HG03039 (cell line): ENCODE results near the gene NFKBIA.
A peak's percentile ranks its signal among the peaks of the same experiment; 100 is the strongest.
"Not testable (repeated sequence)": the region's sequence is repeated elsewhere in the genome, so short reads cannot be mapped to it uniquely, and the experiment has no call there.

ENCODE experiments used
- ATAC-seq: cut with Tn5 transposase; IDR thresholded peaks from one replicate; pipeline ENCODE4 v1.9.1; 2021; ENCODE audit warnings: mild to moderate bottlenecking, moderate library complexity; ENCODE audit not compliant: unreplicated experiment

The NFKBIA gene

DNA sequence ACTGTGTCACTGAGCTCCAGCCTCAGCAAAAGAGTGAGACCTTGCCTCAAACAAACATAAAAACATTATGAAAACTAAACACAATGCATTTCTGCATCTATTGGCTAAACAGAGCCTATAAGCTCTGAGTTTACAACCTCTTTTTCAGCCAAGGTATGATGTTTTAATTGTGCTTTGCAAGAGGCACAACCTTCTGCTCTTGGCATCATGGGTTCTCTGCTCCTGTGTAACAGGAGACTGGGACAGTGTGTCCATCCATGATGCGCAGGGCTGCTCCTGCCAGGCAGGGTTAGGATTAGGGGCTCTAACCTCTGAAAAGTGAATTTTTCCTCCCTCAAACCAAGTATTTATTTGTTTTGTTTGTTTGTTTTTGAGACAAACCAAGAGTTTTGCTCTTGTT is 5.0 kb upstream of the NFKBIA start:
- no peak for ATAC-seq

DNA sequence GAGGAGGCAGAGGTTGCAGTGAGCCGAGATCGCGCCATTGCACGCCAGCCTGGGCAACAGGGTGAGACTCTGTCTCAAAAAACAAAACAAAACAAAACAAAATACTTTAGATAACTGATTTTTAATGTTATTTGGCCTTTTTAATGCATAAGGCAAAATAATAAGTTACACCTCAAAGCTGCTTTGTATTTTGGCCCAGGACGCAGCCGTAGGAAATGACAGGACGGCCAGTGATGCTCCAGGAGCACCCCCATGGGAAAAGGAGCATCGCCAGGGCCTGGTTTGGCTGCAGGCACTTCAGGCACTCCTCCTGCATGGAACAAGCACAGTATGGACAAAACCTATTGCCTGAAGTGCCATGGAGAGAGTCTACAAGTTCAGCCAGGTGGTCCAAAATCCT is 3.5 kb upstream of the NFKBIA start:
- no peak for ATAC-seq

- no peak for ATAC-seq
Observed at GRCh38 chr14:35407306-35407630, 2.7 kb upstream of the NFKBIA start.

DNA sequence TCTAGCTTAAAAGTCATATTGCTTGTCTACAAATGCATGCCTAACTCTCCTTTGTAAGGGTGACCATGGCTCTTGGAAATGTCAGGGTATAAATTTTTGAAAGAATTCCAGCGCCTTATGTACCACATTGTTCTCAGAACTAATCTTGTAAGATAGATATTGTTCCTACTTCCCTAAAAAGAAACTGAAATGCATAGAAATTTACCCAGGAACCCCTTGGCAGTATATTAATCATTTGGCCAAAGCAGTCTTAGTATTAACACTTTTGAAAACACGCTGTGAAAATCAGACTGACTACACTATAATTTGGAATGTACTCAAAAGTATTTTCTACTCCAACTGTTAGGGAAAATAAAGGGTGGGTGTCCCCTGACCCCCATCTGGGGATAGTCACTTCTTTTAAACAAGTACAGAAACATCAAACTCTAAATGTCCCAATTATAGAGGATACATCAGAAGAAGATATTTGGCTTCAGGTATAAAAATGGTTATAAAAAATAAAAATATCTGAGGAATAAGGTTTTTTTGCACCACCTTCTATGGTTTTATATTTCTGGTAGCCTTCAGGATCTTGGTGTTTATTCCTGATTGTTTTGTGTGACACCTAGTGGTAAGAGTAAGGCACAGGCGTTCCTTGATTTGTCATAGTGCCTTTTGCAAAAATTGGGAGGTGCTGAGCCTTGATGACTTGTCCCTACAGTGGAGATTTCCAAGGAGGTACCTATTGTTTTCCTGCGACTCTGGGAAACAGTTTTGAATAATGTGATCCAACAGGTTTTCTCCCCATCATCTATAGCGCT is 2.2 kb upstream of the NFKBIA start:
- no peak for ATAC-seq

GRCh38 chr14:35406090-35406489 is 1.5 kb upstream of the NFKBIA start:
- no peak for ATAC-seq

- no peak for ATAC-seq
Observed at GRCh38 chr14:35405304-35405996, 901 bp upstream of the NFKBIA start.

- ATAC-seq: peak; percentile 43
Observed at GRCh38 chr14:35403603-35404448, 723 bp downstream of the NFKBIA start.

- ATAC-seq: no peak
Observed at GRCh38 chr14:35403114-35403602, 1.4 kb downstream of the NFKBIA start.

GRCh38 chr14:35402323-35403113 is 2.0 kb downstream of the NFKBIA start:
- no peak for ATAC-seq

DNA sequence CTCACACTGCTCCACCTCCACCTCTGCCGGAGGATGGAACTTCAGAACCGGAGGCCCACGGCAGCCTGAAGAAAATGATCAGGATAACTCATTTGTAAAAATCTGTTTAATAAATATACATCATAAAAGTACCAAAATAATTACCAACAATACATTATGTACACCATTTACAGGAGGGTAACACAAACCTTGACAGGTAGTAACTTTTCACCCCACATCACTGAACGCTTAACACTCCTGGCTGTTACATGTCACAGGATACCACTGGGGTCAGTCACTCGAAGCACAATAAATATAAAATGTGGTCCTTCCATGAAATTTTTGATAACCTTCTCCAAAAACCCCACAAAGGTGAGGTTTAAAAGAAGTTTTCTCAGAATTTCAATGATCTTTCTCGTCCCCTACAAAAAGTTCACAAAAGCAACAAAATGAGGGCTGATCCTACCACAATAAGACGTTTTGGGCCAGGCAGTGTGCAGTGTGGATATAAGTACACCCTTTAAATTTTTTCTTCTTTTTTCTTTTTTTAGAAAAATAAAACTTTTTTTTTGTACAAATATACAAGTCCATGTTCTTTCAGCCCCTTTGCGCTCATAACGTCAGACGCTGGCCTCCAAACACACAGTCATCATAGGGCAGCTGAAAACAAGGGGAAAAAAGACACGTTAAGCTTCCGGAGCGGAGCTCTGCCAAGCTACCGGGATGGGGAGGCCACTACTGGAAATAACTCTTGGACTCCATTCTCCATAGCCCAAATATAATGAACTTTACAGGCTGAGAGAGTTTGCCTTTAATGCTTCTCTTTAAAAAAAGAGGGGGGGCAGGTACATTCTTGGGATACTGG is 2.9 kb downstream of the NFKBIA start:
- no peak for ATAC-seq

DNA sequence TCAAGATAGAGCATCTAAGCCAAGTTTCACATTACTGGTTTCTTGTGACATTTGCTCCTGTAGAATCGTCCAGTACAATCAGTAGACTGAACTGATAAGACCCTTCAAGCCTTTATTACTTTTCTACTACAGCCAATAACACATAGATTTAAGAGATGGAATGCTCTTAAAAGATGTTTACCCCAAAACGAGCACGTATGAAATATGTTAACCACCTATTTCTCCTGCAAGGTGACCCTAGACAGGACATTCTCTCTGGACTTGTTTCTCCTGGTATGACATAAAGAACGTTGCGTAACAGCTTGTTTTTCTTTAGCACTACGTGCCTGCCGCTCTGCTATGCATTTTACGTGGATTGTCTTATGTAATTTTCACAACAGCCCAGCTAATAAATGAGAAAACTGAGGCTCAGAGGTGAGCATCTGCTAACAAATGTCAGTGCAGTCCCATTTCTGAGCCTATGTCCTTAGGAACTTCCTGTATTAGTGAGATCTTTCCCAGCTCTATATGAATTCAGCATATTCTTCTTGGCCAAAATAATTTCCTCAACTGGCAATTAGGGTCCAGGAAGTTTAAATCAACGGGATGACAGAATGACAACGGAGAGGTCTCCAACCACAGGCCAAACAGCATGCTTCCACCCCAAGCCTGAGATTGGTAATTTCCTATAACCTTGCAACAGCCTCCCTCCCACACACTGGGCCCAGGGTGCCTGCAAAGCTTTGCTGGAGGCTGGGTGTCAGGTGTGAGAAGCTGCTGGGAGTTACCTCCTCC is 3.7 kb downstream of the NFKBIA start:
- ATAC-seq: no peak

GRCh38 chr14:35399083-35399937 is 5.2 kb downstream of the NFKBIA start:
- ATAC-seq: no peak

GRCh38 chr14:35398071-35398584 is 6.4 kb downstream of the NFKBIA start:
- ATAC-seq: no peak

- not testable (repeated sequence) for ATAC-seq
Observed at GRCh38 chr14:35396610-35397009, 7.9 kb downstream of the NFKBIA start.

- no peak for ATAC-seq
Observed at GRCh38 chr14:35395283-35395682, 9.3 kb downstream of the NFKBIA start.

- ATAC-seq: no peak
Observed at GRCh38 chr14:35394326-35395013, 10.1 kb downstream of the NFKBIA start.

- ATAC-seq: no peak
Observed at GRCh38 chr14:35393826-35394225, 10.7 kb downstream of the NFKBIA start.
